DOHH2 (cell line): ENCODE results near the gene FASTKD1.

Experiments used
- H3F3A ChIP-seq: fragments of 200-600 bp; sonication (generic), shearing (Covaris generic); 2 replicates; pipeline ENCODE4 v1.6.0; 2016; ENCODE audit warnings: antibody characterized with exemption, mild to moderate bottlenecking; ENCODE audit not compliant: control insufficient read depth, insufficient read depth
- H3K27ac ChIP-seq: fragments of 200-600 bp; sonication (generic); 2 replicates; pipeline ENCODE4 v1.5.1; 2014; ENCODE audit warnings: low read depth, mild to moderate bottlenecking, low read length, moderate library complexity
- H3K27me3 ChIP-seq: fragments of 200-600 bp; sonication (generic); 2 replicates; pipeline ENCODE4 v1.6.1; 2014; ENCODE audit warnings: mild to moderate bottlenecking, low read length, mixed read lengths; ENCODE audit not compliant: control insufficient read depth
- H3K36me3 ChIP-seq: fragments of 200-600 bp; sonication (generic); 2 replicates; pipeline ENCODE4 v1.6.1; 2014; ENCODE audit warnings: mild to moderate bottlenecking, low read length, moderate library complexity, mixed read lengths; ENCODE audit not compliant: control insufficient read depth
- H3K4me1 ChIP-seq: fragments of 200-600 bp; sonication (generic); 2 replicates; pipeline ENCODE4 v1.6.1; 2014; ENCODE audit warnings: mild to moderate bottlenecking, low read length, mixed read lengths; ENCODE audit not compliant: control insufficient read depth
- H3K4me2 ChIP-seq: fragments of 200-600 bp; sonication (generic); 2 replicates; pipeline ENCODE4 v1.6.0; 2014; ENCODE audit warnings: mild to moderate bottlenecking, low read length, moderate library complexity
- H3K4me3 ChIP-seq: fragments of 200-600 bp; sonication (generic); 2 replicates; pipeline ENCODE4 v1.5.1; 2014; ENCODE audit warnings: mild to moderate bottlenecking, low read length, mixed read lengths
- H3K79me2 ChIP-seq: fragments of 200-600 bp; sonication (generic); 2 replicates; pipeline ENCODE4 v1.6.1; 2014; ENCODE audit warnings: mild to moderate bottlenecking, low read length, mixed read lengths; ENCODE audit not compliant: control insufficient read depth
- H3K9me2 ChIP-seq: fragments of 200-600 bp; sonication (generic); replicated peaks from 2 replicates; pipeline ENCODE4 v1.6.1; 2014; ENCODE audit warnings: mild to moderate bottlenecking, low read length, mixed read lengths; ENCODE audit not compliant: control insufficient read depth
- H3K9me3 ChIP-seq: fragments of 200-600 bp; sonication (generic); 2 replicates; pipeline ENCODE4 v1.6.1; 2014; ENCODE audit warnings: antibody characterized with exemption, low read length, mixed read lengths; ENCODE audit not compliant: control insufficient read depth, insufficient read depth
- H4K20me1 ChIP-seq: fragments of 200-600 bp; sonication (generic); 2 replicates; pipeline ENCODE4 v1.6.0; 2014; ENCODE audit warnings: low read depth, mild to moderate bottlenecking, antibody characterized with exemption, low read length, moderate library complexity; ENCODE audit not compliant: control insufficient read depth, insufficient read depth
- EZH2phosphoT487 ChIP-seq: fragments of 200-600 bp; sonication (generic); IDR thresholded peaks from 2 replicates; pipeline ENCODE4 v1.6.1; 2017; ENCODE audit warnings: borderline replicate concordance, mild to moderate bottlenecking, antibody characterized with exemption, low read length, moderate library complexity, mixed read lengths
- TF ChIP-seq, protein P1 (sequence below): fragments of 200-600 bp; sonication (generic); IDR thresholded peaks from one replicate; pipeline ENCODE4 v1.5.1; 2014; ENCODE audit warnings: antibody characterized with exemption, mild to moderate bottlenecking, low read depth, low read length; ENCODE audit not compliant: poor library complexity, severe bottlenecking

The FASTKD1 gene

DNA sequence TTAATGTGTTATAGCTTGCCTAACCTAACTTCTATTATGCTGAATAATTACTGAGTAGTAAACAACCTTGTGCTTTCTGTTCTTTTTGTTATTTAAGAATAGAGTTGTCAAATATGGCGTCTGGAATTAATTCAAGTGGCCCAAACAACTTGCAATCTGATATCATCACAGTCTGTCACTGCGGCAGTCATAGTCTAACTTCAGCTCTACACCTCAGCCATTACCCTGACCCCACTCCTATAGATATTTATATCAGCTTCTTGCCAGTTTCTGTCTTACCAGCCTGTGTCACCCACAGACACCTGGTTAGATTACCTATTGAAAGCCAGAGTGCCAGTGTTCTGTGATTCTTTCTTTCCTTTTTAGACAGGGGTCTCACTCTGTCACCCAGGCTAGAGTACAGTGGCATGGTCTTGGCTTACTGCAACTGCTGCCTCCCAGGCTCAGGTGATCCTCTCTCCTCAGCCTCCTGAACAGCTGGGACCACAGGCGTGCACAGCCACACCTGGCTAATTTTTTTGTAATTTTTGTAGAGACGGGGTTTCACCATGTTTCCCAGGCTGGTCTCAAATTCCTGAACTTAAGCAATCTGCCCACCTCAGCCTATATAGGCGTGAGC, 78.2 kb downstream of the FASTKD1 start:
- Histone ChIP-seq H4K20me1 (no peaks in the 10 kb centered on the region), H3K79me2 (no peaks in the 10 kb centered on the region), H3K9me3 (no peaks in the 10 kb centered on the region)

DNA sequence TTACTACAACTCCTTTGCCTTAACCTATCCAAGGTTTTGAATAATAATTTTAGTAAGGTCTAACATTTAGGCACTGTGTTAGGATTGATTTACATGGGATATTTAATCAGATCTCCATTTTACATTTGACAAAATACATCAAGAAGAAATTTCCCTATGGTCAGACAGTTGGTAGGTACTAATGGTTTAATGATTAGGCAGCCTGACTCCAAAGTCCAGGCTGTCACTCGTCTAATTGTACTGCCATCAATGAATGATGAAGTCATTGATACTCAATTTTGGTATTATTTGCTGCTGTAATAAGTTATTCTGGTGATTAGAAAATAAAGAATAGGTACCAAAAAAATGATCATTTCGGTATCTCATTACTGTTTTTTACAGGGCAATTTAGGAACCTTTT, 80.3 kb downstream of the FASTKD1 start:
- Histone ChIP-seq H3K36me3 (no peaks in the 10 kb centered on the region), H3K9me3 (no peaks in the 10 kb centered on the region), H3K9me2 (no peaks in the 10 kb centered on the region), H3K4me2 (no peak overlapping the region), H3K4me3 (no peak overlapping the region), H3K79me2 (no peaks in the 10 kb centered on the region), H3F3A (no peaks in the 10 kb centered on the region), H4K20me1 (no peaks in the 10 kb centered on the region), H3K4me1 (no peaks in the 10 kb centered on the region), H3K27ac (no peak overlapping the region), H3K27me3 (no peaks in the 10 kb centered on the region)
- no peak for TF ChIP-seq EZH2phosphoT487

More for the DNA sequence above, 78.2 kb downstream of the FASTKD1 start:
- Histone ChIP-seq H3K27me3 (no peaks in the 10 kb centered on the region), H3K4me1 (no peaks in the 10 kb centered on the region), H3K9me2 (no peaks in the 10 kb centered on the region), H3F3A (no peaks in the 10 kb centered on the region), H3K4me3 (no peak overlapping the region), H3K4me2 (no peak overlapping the region), H3K27ac (no peak overlapping the region), H3K36me3 (no peaks in the 10 kb centered on the region)
- no peak for TF ChIP-seq EZH2phosphoT487

DNA sequence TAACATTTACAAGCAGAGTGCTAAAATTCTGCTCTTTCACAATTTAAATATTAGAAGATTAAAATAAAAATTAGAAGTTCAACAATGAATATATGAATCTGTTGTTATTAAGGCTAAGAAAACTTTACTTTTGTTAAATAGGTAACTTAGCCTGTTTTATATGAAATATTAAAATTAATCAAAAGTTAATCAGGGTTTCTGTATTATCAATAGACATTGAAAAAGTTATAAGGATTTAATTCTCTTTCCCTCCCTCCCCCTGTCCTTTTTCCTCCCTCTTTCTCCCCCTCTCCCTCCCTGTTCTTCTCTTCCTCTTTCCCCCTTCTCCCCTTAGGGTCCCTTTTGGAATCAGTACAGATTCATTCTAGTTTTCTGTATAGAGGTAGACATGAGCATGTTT, 82.3 kb downstream of the FASTKD1 start:
- Histone ChIP-seq H4K20me1 (no peaks in the 10 kb centered on the region), H3K4me2 (no peak overlapping the region), H3K9me2 (no peaks in the 10 kb centered on the region), H3F3A (no peaks in the 10 kb centered on the region), H3K4me1 (no peaks in the 10 kb centered on the region), H3K79me2 (no peaks in the 10 kb centered on the region), H3K9me3 (no peaks in the 10 kb centered on the region), H3K36me3 (no peaks in the 10 kb centered on the region), H3K27me3 (no peaks in the 10 kb centered on the region), H3K27ac (no peak overlapping the region), H3K4me3 (no peak overlapping the region)
- TF ChIP-seq, protein P1, sequence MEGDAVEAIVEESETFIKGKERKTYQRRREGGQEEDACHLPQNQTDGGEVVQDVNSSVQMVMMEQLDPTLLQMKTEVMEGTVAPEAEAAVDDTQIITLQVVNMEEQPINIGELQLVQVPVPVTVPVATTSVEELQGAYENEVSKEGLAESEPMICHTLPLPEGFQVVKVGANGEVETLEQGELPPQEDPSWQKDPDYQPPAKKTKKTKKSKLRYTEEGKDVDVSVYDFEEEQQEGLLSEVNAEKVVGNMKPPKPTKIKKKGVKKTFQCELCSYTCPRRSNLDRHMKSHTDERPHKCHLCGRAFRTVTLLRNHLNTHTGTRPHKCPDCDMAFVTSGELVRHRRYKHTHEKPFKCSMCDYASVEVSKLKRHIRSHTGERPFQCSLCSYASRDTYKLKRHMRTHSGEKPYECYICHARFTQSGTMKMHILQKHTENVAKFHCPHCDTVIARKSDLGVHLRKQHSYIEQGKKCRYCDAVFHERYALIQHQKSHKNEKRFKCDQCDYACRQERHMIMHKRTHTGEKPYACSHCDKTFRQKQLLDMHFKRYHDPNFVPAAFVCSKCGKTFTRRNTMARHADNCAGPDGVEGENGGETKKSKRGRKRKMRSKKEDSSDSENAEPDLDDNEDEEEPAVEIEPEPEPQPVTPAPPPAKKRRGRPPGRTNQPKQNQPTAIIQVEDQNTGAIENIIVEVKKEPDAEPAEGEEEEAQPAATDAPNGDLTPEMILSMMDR, result no peak
- TF ChIP-seq EZH2phosphoT487, result no peak

DNA sequence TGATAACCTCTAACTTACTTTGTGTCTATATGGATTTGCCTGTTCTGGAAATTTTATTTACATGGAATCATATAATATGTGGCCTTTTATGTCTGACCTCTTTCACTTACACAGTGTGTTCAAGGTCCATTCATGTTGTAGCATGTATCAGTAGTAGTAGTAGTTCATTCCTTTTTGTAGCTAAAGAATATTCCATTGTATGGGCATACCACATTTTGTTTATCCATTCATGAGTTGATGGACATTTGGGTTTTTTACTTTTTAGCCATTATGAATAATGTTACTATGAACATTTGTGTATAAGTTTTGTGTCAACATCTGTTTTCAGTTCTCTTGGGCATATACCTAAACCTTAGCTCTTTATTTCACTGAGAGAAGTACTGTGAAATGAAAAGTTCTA, 82.8 kb downstream of the FASTKD1 start:
- Histone ChIP-seq H3K4me1 (no peaks in the 10 kb centered on the region), H3K4me3 (no peak overlapping the region)

More for the DNA sequence above, 82.8 kb downstream of the FASTKD1 start:
- H3K9me3 ChIP-seq, result no peaks in the 10 kb centered on the region
- H3K4me2 ChIP-seq, result no peak overlapping the region
- H3F3A ChIP-seq, result no peaks in the 10 kb centered on the region
- H3K27me3 ChIP-seq, result no peaks in the 10 kb centered on the region
- no peaks in the 10 kb centered on the region for H3K36me3 ChIP-seq
- H3K27ac ChIP-seq, result no peak overlapping the region
- no peaks in the 10 kb centered on the region for H4K20me1 ChIP-seq
- TF ChIP-seq, protein P1, result no peak
- TF ChIP-seq EZH2phosphoT487, result no peak
- H3K9me2 ChIP-seq, result no peaks in the 10 kb centered on the region
- no peaks in the 10 kb centered on the region for H3K79me2 ChIP-seq
